C4-2B (cell line): ENCODE results near the gene RAC3.

Experiments
- H3K27ac ChIP-seq: fragments of 450-650 bp; 2 replicates; pipeline ENCODE4 v1.5.1; 2017
- ZFX ChIP-seq: fragments of 450-650 bp; IDR thresholded peaks from 2 replicates; pipeline ENCODE4 v1.6.1; 2017
- TF ChIP-seq, protein P1 (sequence below): fragments of 450-650 bp; conservative IDR thresholded peaks from 2 replicates; pipeline ENCODE4 v1.5.1; 2017; ENCODE audit warnings: mild to moderate bottlenecking

Gene RAC3

DNA sequence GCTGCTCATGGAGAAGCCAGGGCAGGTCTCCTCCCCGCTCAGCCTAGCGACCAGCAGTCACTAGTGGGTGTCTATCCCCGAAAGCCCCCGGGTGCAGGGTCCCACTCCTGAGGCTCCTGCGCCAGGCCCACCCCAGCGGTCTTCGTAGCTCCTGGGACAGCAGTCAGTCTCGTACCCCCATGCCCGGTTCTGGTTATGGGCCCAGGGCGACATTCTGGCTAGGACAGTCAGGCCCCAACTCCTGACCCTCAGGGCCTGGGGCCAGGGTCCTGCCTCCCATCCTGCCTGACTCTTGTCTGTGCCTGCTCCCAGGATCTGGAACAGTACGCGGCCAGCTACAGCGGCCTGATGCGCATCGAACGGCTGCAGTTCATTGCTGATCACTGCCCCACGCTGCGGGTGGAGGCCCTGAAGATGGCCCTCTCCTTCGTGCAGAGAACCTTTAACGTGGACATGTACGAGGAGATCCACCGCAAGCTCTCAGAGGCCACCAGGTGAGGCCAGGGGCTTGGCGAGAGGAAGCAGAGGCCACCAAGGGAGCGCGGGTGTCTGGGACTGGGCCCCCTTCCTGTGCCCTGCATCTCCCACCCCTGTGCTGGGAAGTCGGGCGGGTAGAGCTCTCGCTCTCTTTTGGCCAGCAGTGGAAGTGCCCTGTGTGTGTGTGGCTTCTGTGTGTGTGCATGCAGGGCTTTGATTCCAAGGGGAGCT, 22.2 kb downstream of the RAC3 start:
- no peak overlapping the region for H3K27ac ChIP-seq

DNA sequence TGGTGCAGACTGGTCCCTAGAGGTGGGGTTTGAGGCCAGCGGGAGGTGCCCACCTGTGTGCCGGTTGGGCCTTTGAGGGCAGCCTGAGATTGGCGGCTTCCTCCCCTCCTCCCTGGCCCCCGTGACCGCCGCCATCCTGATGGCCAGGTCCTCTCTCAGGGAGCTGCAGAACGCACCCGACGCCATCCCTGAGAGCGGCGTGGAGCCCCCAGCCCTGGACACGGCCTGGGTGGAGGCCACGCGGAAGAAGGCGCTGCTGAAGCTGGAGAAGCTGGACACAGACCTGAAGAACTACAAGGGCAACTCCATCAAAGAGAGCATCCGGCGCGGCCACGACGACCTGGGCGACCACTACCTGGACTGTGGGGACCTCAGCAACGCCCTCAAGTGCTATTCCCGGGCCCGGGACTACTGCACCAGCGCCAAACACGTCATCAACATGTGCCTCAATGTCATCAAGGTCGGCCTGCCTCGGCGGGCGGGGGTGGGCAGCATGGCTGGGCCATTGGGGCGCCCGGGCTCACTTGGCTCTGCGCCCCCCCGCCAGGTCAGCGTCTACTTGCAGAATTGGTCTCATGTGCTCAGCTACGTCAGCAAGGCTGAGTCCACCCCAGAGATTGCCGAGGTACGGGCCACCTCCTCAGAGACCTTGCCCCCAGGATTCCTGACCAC, 23.0 kb downstream of the RAC3 start:
- TF ChIP-seq, protein P1, sequence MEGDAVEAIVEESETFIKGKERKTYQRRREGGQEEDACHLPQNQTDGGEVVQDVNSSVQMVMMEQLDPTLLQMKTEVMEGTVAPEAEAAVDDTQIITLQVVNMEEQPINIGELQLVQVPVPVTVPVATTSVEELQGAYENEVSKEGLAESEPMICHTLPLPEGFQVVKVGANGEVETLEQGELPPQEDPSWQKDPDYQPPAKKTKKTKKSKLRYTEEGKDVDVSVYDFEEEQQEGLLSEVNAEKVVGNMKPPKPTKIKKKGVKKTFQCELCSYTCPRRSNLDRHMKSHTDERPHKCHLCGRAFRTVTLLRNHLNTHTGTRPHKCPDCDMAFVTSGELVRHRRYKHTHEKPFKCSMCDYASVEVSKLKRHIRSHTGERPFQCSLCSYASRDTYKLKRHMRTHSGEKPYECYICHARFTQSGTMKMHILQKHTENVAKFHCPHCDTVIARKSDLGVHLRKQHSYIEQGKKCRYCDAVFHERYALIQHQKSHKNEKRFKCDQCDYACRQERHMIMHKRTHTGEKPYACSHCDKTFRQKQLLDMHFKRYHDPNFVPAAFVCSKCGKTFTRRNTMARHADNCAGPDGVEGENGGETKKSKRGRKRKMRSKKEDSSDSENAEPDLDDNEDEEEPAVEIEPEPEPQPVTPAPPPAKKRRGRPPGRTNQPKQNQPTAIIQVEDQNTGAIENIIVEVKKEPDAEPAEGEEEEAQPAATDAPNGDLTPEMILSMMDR: no peak
- no peak for TF ChIP-seq ZFX
- H3K27ac ChIP-seq: no peak overlapping the region

More for the DNA sequence above, 22.2 kb downstream of the RAC3 start:
- TF ChIP-seq, protein P1: no peak
- no peak for TF ChIP-seq ZFX

DNA sequence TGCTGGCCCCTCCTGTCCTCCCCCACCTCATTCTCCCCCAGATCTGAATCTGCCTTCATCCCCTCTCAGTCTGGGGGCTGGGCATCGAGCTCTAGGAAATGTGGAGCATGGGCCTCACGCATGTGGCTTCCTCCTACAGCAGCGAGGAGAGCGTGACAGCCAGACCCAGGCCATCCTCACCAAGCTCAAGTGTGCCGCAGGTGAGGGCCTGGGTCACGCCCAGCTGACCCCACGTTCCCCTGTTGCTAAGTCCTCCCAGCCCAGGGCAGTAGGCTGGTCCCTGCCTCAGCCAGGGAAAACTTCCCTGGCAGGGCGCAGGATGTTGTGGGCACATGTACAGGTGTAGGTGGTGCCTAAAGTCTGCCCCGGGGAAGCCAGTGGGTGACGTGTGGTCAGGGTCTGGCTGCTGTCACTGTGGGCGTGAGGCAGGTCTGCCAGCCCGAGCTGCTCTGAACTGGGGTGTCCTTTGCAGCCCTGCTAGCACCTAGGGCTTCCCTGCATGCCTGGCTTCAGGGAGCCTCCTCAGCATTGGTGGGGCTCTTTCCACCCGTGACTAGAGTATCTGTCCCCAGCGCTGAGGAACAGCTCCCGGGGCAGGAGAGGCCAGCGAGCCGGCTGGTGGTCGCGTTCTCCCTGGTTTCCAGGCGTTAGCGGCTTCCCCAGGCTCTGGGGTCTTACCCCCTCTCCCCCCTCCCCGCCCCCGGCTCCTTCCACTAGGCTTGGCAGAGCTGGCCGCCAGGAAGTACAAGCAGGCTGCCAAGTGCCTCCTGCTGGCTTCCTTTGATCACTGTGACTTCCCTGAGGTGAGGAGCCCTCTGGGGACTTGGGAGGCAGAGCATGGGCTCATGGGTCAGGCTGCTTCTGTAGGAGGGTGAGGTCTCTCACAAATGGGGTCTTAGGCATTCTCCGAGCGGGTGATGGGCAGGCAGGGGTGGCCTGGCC, 23.8 kb downstream of the RAC3 start:
- no peak for TF ChIP-seq ZFX
- TF ChIP-seq, protein P1: no peak
- peak overlapping the region; percentile 0; the same call in 1 of the 2 replicates for H3K27ac ChIP-seq

DNA sequence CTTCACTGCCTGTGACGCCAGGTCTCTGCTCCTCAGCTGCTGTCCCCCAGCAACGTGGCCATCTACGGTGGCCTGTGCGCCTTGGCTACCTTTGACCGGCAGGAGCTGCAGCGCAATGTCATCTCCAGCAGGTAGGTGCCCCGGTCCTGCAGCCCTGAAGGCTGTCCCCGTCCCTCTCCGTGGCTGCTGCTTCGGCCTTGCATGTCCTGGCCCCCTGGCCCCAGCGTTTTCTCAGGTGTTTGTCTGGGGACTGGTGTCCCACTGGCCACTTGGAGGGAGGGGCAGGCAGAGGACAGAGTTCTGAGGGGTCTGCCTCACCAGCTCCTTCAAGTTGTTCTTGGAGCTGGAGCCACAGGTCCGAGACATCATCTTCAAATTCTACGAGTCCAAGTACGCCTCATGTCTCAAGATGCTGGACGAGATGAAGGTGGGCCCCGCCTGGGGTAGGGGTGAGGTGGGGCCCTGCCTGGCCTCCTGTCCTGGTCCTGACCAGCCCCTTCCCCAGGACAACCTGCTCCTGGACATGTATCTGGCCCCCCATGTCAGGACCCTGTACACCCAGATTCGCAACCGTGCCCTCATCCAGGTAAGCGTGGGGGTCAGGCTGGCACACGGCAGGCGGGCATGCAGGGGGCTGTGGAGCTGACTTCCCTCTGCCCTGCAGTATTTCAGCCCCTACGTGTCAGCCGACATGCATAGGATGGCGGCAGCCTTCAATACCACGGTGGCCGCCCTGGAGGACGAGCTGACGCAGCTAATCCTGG, 24.7 kb downstream of the RAC3 start:
- peak overlapping the region; percentile 0; the same call in 1 of the 2 replicates for H3K27ac ChIP-seq
- no peak for TF ChIP-seq ZFX
- TF ChIP-seq, protein P1: no peak

DNA sequence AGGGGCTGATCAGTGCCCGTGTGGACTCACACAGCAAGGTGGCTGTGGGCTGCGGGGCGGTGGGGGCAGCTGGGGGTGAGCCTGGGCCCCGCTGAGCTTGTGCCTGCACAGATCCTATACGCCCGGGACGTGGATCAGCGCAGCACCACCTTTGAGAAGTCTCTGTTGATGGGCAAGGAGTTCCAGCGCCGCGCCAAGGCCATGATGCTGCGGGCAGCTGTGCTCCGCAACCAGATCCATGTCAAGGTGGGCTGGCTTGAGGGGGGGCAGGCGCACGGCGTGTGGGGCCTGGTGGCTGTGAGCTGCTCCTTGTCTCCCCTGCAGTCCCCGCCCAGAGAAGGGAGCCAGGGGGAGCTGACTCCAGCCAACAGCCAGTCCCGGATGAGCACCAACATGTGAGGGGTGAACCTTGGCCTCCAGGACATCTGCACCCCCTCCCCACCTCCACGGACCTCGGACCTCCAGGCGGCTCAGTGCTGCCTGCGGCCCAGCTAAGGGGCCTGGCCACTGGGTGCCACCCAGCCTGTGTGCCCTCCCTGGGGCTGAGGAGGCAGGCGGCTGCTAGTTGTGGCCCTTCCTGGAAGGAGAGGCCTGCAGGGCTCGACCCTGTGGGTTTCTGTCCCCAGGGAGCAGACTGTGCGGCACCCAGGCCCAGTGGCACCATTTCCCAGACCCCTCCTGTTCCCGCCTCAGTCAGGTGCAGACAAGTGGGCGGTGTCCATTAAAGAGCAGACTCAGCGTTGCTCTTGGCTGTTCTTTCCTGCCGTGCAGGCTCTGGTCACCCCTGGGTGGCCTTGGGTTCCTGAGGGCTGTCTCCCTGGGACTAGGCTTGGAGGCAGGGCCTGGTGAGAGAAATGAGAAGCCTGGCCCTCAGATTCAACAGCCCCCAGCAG, 25.5 kb downstream of the RAC3 start:
- peak overlapping the region; percentile 2; the same call in 1 of the 2 replicates for H3K27ac ChIP-seq
- TF ChIP-seq, protein P1: no peak
- no peak for TF ChIP-seq ZFX

DNA sequence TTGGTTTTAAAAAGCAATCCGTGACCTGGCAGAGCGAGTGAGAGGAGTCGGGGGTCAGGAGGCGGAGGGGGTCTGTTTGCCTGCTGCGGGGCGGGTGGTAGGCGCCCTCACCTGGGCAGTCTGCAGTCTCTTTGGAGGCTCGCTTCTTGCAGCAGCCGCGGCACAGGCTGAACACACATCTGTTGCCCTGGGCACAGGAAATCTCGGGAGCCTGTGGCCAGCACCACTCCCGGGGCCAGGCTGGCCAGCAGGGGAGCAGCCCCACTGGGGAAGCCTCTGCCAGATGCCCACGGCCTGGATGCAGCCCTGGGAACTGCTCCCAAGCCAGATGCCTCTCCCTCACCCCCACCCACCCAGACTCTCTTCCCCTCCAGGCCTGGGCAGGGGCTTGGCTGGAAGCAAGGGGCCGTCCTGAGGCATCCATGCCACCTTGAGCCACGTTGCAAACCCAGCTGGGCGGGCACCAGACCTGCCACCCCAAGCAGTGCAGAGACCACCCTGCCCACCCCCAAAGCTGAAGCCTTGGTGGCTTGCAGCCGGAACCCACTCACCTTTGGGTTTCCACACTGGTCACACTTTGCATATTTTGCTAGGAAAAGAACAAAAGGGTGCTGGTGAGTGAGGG, 26.9 kb downstream of the RAC3 start:
- TF ChIP-seq, protein P1: no peak
- no peak for TF ChIP-seq ZFX
- no peak overlapping the region for H3K27ac ChIP-seq
